ENCODE data around the gene CMBL.

GRCh38 chr5:10262995-10263394, 44.7 kb downstream of the CMBL start:
- TF ChIP-seq POLR2A (IDR thresholded peaks at IDR 0.05) (no peak), CTCF (IDR thresholded peaks at IDR 0.05) (no peak), POLR2AphosphoS5 (IDR thresholded peaks at IDR 0.05) (no peak)
